Hepatocyte (in vitro differentiated cells): Measurements from ENCODE around the gene DRC1. TPM values are rescaled to one million over a fixed set of nuclear protein-coding genes. Genes with fewer than 3 reads are reported as not detected.
A peak's percentile ranks its signal among the peaks of the same experiment; 100 is the strongest.

Experiments used
- DNase-seq: peaks from one replicate; pipeline ENCODE4 v3.0.0-alpha.2; 2016; ENCODE audit warnings: low spot score
- H2AFZ ChIP-seq: fragments of 200-600 bp; sonication (generic); 2 replicates; pipeline ENCODE4 v1.6.0; 2016; ENCODE audit warnings: antibody characterized with exemption, mild to moderate bottlenecking
- H3K27ac ChIP-seq: fragments of 200-600 bp; sonication (generic); 2 replicates; pipeline ENCODE4 v1.5.1; 2016; ENCODE audit warnings: mild to moderate bottlenecking
- H3K27me3 ChIP-seq: fragments of 200-600 bp; sonication (generic); 2 replicates; pipeline ENCODE4 v1.6.1; 2016
- H3K36me3 ChIP-seq: fragments of 200-600 bp; sonication (generic); replicated peaks from 2 replicates; pipeline ENCODE4 v1.5.1; 2016; ENCODE audit warnings: low read depth; ENCODE audit not compliant: insufficient read depth
- H3K4me1 ChIP-seq: fragments of 200-600 bp; sonication (generic); 2 replicates; pipeline ENCODE4 v1.5.1; 2016; ENCODE audit warnings: mild to moderate bottlenecking, moderate library complexity; ENCODE audit not compliant: insufficient read depth
- H3K4me2 ChIP-seq: fragments of 200-600 bp; sonication (generic); 2 replicates; pipeline ENCODE4 v1.6.0; 2016
- H3K4me3 ChIP-seq: fragments of 200-600 bp; sonication (generic); 2 replicates; pipeline ENCODE4 v1.5.1; 2016; ENCODE audit warnings: mild to moderate bottlenecking
- H3K79me2 ChIP-seq: fragments of 200-600 bp; sonication (generic); 2 replicates; pipeline ENCODE4 v1.6.0; 2017; ENCODE audit warnings: mild to moderate bottlenecking
- H3K9me2 ChIP-seq: fragments of 200-600 bp; sonication (generic); replicated peaks from 2 replicates; pipeline ENCODE4 v1.6.0; 2017; ENCODE audit warnings: mild to moderate bottlenecking; ENCODE audit not compliant: insufficient read depth
- H3K9me3 ChIP-seq: fragments of 200-600 bp; sonication (generic); 2 replicates; pipeline ENCODE4 v1.5.1; 2016; ENCODE audit warnings: low read depth, mild to moderate bottlenecking
- H4K20me1 ChIP-seq: fragments of 200-600 bp; sonication (generic); 2 replicates; pipeline ENCODE4 v1.6.0; 2016; ENCODE audit warnings: mild to moderate bottlenecking; ENCODE audit not compliant: insufficient read depth, poor library complexity, severe bottlenecking
- CTCF ChIP-seq: fragments of 200-600 bp; sonication (generic); IDR thresholded peaks from 2 replicates; pipeline ENCODE4 v1.5.1; 2016; ENCODE audit warnings: antibody characterized with exemption, mild to moderate bottlenecking; ENCODE audit not compliant: poor library complexity
- EZH2 ChIP-seq: fragments of 200-600 bp; sonication (generic); IDR thresholded peaks from 2 replicates; pipeline ENCODE4 v1.6.1; 2016; ENCODE audit warnings: antibody characterized with exemption, mild to moderate bottlenecking, borderline replicate concordance
- EZH2phosphoT487 ChIP-seq: fragments of 200-600 bp; sonication (generic); IDR thresholded peaks from one replicate; pipeline ENCODE4 v1.6.1; 2018; ENCODE audit warnings: antibody characterized with exemption, mild to moderate bottlenecking, low read depth, moderate library complexity; ENCODE audit not compliant: unreplicated experiment, severe bottlenecking
- WGBS: methylation state at CpG from one replicate; pipeline ENCODE4 v1.1.6; 2016; ENCODE audit warnings: low lambda C conversion rate; ENCODE audit errors: missing lambda C conversion rate; 5-methylcytosine and 5-hydroxymethylcytosine counted together
- polyA plus RNA-seq: library from polyadenylated mRNA; unstranded; fragments of >200 nt; fragmentation: Nextera tagmentation; extraction: Ambion mirVana; gene quantifications from 2 replicates; pipeline ENCODE4 v1.2.1, GENCODE V29; 2016
- total RNA-seq: library from RNA; depleted of rRNA; stranded (reverse); fragments of >200 nt; gene quantifications from 2 replicates; pipeline ENCODE4 v1.2.3, GENCODE V29; 2014

The DRC1 gene
- total and polyA plus RNA-seq, 2 experiments from 2014 or later = 0.06 TPM; not detected in 1

- Histone ChIP-seq H3K9me2 (no peaks in the 10 kb centered on the region), H3K4me2 (no peak overlapping the region), H3K36me3 (no peaks in the 10 kb centered on the region), H3K27me3 (no peaks in the 10 kb centered on the region), H3K79me2 (no peaks in the 10 kb centered on the region), H3K9me3 (no peaks in the 10 kb centered on the region), H3K4me3 (no peak overlapping the region), H3K4me1 (peaks cover 6% of the 10 kb centered on the region), H3K27ac (no peak overlapping the region), H4K20me1 (no peaks in the 10 kb centered on the region), H2AFZ (no peak overlapping the region)
- TF ChIP-seq EZH2 (no peak), CTCF (no peak), EZH2phosphoT487 (no peak)
- no peak for DNase-seq
- 89% methylated on average over 18 of the region's 22 CpGs for WGBS
Measured at GRCh38 chr2:26475832-26476501, 74.2 kb downstream of the DRC1 start.

GRCh38 chr2:26477126-26477910 is 75.6 kb downstream of the DRC1 start:
- no peak for TF ChIP-seq EZH2
- no peak for TF ChIP-seq EZH2phosphoT487
- no peak for TF ChIP-seq CTCF

GRCh38 chr2:26477911-26478253 is 76.2 kb downstream of the DRC1 start, which contains the start of gene OTOF:
Gene OTOF (minus strand): TSS chr2:26478124.
- Histone ChIP-seq H3K4me2 (no peak within 1 kb of the TSS), H3K4me1 (peaks cover 9% of the 10 kb centered on the region), H4K20me1 (no peaks in the 10 kb centered on the region), H3K27ac (no peak within 1 kb of the TSS), H3K9me2 (no peaks in the 10 kb centered on the region), H3K36me3 (no peaks in the 10 kb centered on the region), H3K4me3 (no peak within 1 kb of the TSS), H3K79me2 (no peaks in the 10 kb centered on the region), H3K27me3 (no peaks in the 10 kb centered on the region), H3K9me3 (no peaks in the 10 kb centered on the region), H2AFZ (no peak within 1 kb of the TSS)
- TF ChIP-seq EZH2 = no peak
- TF ChIP-seq EZH2phosphoT487 = no peak
- no peak for TF ChIP-seq CTCF
- DNase-seq = peak; percentile 59
- WGBS = 41% methylated on average over 3 of the region's 3 CpGs

More at GRCh38 chr2:26477126-26477910, 75.6 kb downstream of the DRC1 start:
- H3K9me3 ChIP-seq = no peaks in the 10 kb centered on the region
- no peaks in the 10 kb centered on the region for H3K9me2 ChIP-seq
- no peak overlapping the region for H3K4me3 ChIP-seq
- H3K36me3 ChIP-seq = no peaks in the 10 kb centered on the region
- H3K4me1 ChIP-seq = peaks cover 9% of the 10 kb centered on the region
- H3K27me3 ChIP-seq = no peaks in the 10 kb centered on the region
- no peak overlapping the region for H3K4me2 ChIP-seq
- no peak for DNase-seq
- no peak overlapping the region for H3K27ac ChIP-seq
- 81% methylated on average over 27 of the region's 33 CpGs for WGBS
- H2AFZ ChIP-seq = no peak overlapping the region
- no peaks in the 10 kb centered on the region for H4K20me1 ChIP-seq
- H3K79me2 ChIP-seq = no peaks in the 10 kb centered on the region
